CMK (cell line): ENCODE results near the gene SLC30A3.

Experiments used
- DNase-seq: peaks from one replicate; pipeline ENCODE4 v3.0.0-alpha.2; 2010; ENCODE audit warnings: low read depth

The SLC30A3 gene

DNA sequence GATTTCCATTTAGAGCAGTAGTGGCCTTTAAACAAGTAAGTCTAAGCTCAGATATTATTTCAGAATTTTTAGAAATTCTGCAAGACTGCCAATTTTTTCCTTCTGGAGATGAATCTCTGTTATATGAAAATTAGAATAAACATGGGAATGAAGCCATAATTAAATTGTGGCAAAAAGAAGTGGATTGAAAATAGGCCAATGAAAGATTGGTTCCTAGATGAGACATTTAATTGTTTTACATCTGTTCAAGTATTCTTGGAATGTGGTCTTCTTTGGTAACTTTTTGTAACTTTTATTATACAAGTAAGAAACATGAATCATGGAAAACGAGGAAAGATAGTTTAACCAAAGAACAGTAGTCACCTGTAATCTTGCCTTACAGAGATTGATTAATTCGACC, 35.3 kb downstream of the SLC30A3 start:
- DNase-seq, result no peak

GRCh38 chr2:27225526-27225925, 37.3 kb downstream of the SLC30A3 start:
- no peak for DNase-seq

- DNase-seq, result no peak
These were observed 39.4 kb downstream of the SLC30A3 start for GRCh38 chr2:27223416-27223815.

DNA sequence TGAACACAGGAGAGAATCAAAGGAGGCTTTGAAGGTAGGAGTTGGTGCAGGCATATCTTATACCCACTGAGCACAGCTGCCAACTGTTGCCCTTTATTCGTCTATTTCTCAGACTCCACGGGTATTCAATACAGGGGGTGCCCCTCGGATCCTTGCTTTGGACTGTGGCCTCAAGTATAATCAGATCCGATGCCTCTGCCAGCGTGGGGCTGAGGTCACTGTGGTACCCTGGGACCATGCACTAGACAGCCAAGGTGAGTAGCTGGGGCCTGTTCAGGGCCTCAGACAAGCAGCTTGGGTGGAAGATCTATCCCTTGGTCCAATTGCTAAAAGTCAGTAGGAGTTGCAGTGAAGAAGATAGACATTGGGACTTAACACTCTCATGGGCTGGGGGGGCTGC, 40.4 kb downstream of the SLC30A3 start:
- no peak for DNase-seq

GRCh38 chr2:27221166-27221565, 41.7 kb downstream of the SLC30A3 start:
- DNase-seq, result no peak

GRCh38 chr2:27220091-27220490, 42.8 kb downstream of the SLC30A3 start:
- DNase-seq, result no peak

DNA sequence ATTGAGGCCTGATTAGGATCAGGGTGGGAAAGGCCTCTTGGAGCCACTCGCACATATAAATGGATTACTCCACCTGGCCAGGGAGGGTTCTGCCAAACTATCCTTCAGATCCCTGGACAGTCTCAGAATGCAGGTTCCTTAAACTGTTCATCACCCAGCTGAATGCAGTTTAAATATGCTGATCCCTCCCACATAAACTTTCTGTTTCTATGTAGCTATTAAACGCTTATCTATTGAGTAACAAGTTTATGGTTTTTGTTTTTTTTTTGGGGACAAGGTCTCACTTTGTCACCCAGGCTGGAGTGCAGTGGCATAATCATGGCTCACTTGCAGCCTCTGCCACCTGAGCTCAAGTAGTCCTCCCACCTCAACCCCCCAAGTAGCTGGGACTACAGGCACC, 43.8 kb downstream of the SLC30A3 start:
- DNase-seq, result no peak

DNA sequence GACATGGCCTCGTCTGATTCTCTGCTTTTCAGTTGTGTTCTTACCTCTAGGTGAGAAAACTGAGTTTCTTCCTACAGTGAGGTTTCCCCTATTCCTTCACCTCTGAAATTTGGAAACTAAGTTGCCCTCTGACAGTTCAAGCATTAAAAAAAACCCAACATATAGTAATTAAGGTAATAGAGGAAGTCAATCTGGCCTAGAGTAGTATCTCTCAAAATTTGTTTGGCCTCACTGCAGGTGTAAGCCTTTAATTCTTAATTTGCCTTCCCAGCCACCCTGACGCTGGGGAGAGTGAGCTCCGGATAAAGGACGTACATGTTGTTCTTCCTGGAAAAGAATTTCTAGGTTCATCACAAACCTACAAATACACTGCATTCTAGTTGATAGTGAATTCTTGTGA, 44.2 kb downstream of the SLC30A3 start:
- no peak for DNase-seq

- peak; percentile 85 for DNase-seq
These were observed 45.4 kb downstream of the SLC30A3 start, which contains the start of gene CAD for GRCh38 chr2:27217173-27218121. Gene CAD, plus strand, starts transcription at chr2:27217369. Its CDS starts 183 bp downstream, at chr2:27217552.

GRCh38 chr2:27216416-27217137, 46.3 kb downstream of the SLC30A3 start:
- DNase-seq, result no peak

GRCh38 chr2:27214941-27215340, 47.9 kb downstream of the SLC30A3 start:
- no peak for DNase-seq

DNA sequence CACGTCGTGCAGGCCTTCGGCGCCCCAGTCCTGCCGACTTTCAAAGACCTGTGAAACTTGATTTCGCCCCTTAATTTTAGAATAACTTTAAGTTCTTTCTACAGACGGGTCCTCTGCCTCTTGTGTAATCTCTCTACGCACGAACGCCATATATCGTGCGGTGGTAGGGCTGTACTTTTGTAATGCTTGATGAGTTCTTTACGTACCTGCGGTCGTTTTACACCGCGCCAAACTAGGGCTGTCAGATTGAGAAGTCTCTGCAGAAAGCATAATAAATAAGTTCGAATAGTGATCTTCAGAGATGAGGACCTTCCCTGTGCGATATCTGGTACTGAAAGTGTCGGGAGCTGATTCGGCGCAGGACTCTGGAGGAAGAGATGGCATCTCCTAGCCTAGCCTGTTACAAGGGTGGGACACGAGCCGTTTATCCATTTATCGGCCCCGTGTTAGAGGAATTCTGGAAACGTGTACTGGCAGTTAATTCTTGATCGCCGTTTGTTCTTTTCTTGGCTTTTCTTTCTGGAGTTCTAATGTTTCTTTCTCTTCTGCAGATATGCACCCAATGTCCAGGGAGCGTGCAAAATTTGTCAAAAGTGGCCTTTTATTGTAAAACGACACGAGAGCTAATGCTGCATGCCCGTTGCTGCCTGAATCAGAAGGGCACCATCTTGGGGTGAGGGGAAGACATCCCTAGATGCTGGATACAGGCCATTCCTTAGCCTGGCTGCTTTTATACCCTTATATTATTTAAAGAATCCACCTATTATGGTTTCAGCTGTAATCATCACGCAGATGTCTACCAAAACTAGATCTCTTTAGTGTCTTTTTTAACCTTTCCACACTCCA, 50.0 kb downstream of the SLC30A3 start:
- no peak for DNase-seq

- DNase-seq, result peak; percentile 77
These were observed 50.8 kb downstream of the SLC30A3 start, which contains the start of the genes ATRAID and SLC5A6 for GRCh38 chr2:27211943-27212625. Gene ATRAID, plus strand, starts transcription at chr2:27212041. Its CDS starts 328 bp downstream, at chr2:27212369. Gene SLC5A6, minus strand, starts transcription at chr2:27212268. Its CDS starts 4,618 bp downstream, at chr2:27207650.

- DNase-seq, result peak; percentile 74
These were observed 51.5 kb downstream of the SLC30A3 start for GRCh38 chr2:27211241-27211942.

DNA sequence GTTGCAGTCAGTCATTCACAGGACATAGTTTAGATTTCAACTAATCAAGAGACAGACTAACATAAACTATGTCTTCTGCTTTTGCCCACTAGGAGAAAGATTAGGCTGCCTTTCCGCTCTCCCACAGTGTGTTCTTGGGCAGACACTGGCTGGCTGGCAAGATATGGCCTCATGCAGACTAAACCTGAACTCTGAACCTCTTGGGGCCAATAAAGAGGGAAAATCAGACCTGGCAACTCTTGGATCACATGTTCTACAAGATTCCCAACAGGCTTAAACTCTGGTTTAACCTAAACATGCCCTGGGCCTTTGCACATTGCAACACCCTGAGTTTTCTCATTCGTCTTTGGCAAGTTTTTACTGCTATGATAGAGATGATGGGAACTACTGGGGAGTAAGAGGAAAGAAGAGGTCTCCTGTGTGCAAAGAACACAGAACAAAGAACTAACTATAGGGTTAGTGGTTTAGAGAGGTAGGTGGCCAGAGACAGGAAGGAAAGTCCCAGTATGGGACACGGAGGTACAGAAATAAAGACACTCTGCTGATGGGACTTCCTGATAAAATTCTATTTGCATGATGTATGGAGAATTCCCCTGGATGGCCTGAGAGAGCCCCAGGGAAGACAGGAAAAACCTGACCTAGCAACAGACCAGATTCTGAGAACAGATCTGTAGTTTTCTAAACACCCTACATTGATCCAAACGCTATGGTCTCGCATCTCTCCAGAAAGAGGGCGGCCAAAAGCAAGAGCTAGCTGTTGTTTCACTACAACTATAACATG, 53.0 kb downstream of the SLC30A3 start:
- no peak for DNase-seq

- DNase-seq, result no peak
These were observed 54.3 kb downstream of the SLC30A3 start for GRCh38 chr2:27208486-27209050.

GRCh38 chr2:27206346-27206745, 56.5 kb downstream of the SLC30A3 start:
- DNase-seq, result no peak

- DNase-seq, result no peak
These were observed 57.6 kb downstream of the SLC30A3 start for GRCh38 chr2:27205206-27205605.

GRCh38 chr2:27204566-27204965, 58.3 kb downstream of the SLC30A3 start:
- DNase-seq, result no peak

DNA sequence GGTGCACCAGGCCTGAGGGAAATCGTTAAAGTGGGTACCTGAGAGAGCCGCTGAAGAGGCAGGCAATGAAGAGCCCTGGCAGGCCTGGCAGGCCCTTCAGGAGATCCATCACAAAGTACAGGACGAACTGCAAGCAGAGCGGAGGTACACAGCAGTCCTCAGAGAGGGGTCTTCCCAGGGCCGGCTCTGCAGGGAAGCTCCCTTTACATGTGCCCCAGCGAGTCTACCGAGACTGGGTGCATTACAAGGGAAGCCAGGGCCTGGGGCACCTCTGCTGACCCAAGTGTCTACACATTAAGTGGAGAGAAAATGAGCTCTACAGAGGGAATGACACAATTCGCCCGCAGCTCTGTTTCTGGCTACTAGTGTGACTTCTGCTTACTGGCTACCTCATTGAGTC, 59.1 kb downstream of the SLC30A3 start:
- DNase-seq, result no peak
